T-cell (primary cell): Measurements from ENCODE around the gene CIDEC. TPM values are rescaled to one million over a fixed set of nuclear protein-coding genes. Genes with fewer than 3 reads are reported as not detected.
A peak's percentile ranks its signal among the peaks of the same experiment; 100 is the strongest.

Experiments used
- ATAC-seq, 4 experiments: fragments of 200-7000 bp in 3 of 4; fragments of 150-1000 bp in 1 of 4; cut with Tn5 transposase; replicated peaks in 1 of 4; 1 replicate in 3 of 4; 2 replicates in 1 of 4; pipeline ENCODE4 v1.10.0; 2021; ENCODE audit warnings: moderate library complexity in 3 of 4, mild to moderate bottlenecking in 2 of 4, moderate number of reproducible peaks in 1 of 4
- CTCF ChIA-PET, 2 donors: fragments of 300-600 bp; sonication (Branson Sonifier 250); formaldehyde crosslinking; loops; one replicate each; lab custom pipeline; 2022; ENCODE audit warnings: antibody characterized with exemption in 2 of 2; lab: Charles Lee
- POLR2A ChIA-PET, 2 donors: fragments of 300-600 bp; sonication (Branson Sonifier 250); formaldehyde crosslinking; loops; one replicate each; lab custom pipeline; 2022; ENCODE audit warnings: antibody characterized with exemption in 2 of 2; lab: Charles Lee
- DNase-seq, 35 experiments: peaks; one replicate each; pipeline versions ENCODE4 v3.0.0 to v3.0.0-alpha.2; 2013 to 2023
- H3K27ac ChIP-seq: one replicate; pipeline ENCODE4 v1.5.1; 2013; ENCODE audit warnings: low read length
- H3K27me3 ChIP-seq, 2 experiments: replicated peaks in 1 of 2; 1 replicate in 1 of 2; 2 replicates in 1 of 2; pipeline versions ENCODE4 v1.6.1 to v1.7.0; 2013; ENCODE audit warnings: low read length in 1 of 2, mixed read lengths in 1 of 2; ENCODE audit not compliant: control insufficient read depth in 2 of 2, insufficient read depth in 2 of 2; ENCODE audit errors: extremely low read depth in 1 of 2
- H3K36me3 ChIP-seq, 2 donors: 1 replicate in 1 of 2; 2 replicates in 1 of 2; pipeline versions ENCODE4 v1.6.1 to v1.7.0; 2013; ENCODE audit warnings: low read length in 1 of 2; ENCODE audit not compliant: control insufficient read depth in 2 of 2, insufficient read depth in 1 of 2; ENCODE audit errors: extremely low read depth in 1 of 2
- H3K4me1 ChIP-seq, 2 experiments: 1 replicate in 1 of 2; 2 replicates in 1 of 2; pipeline versions ENCODE4 v1.6.1 to v1.7.0; 2013; ENCODE audit warnings: low read length in 2 of 2, mixed read lengths in 1 of 2; ENCODE audit not compliant: insufficient read depth in 2 of 2, control insufficient read depth in 1 of 2; ENCODE audit errors: extremely low read depth in 1 of 2
- H3K4me3 ChIP-seq, 2 donors: 1 replicate in 1 of 2; 2 replicates in 1 of 2; pipeline versions ENCODE4 v1.5.1 to v1.7.0; 2013; ENCODE audit warnings: mild to moderate bottlenecking in 2 of 2, low read length in 1 of 2, moderate library complexity in 1 of 2; ENCODE audit not compliant: control insufficient read depth in 1 of 2; ENCODE audit errors: extremely low read depth in 1 of 2
- H3K9me3 ChIP-seq: 2 replicates; pipeline ENCODE4 v1.7.0; 2013
- H3K27ac Mint-ChIP-seq, 2 donors: one replicate each; pipeline ENCODE4 v1.8.0; 2020 to 2021; ENCODE audit warnings: mild to moderate bottlenecking in 2 of 2, mixed read lengths in 2 of 2
- H3K27me3 Mint-ChIP-seq, 2 donors: one replicate each; pipeline ENCODE4 v1.8.0; 2021 to 2022; ENCODE audit warnings: mixed read lengths in 2 of 2
- H3K36me3 Mint-ChIP-seq: one replicate; pipeline ENCODE4 v1.8.0; 2021; ENCODE audit warnings: mixed read lengths
- H3K4me1 Mint-ChIP-seq, 3 donors: one replicate each; pipeline ENCODE4 v1.8.0; 2020 to 2022; ENCODE audit warnings: mixed read lengths in 3 of 3, mild to moderate bottlenecking in 1 of 3
- H3K4me3 Mint-ChIP-seq, 3 donors: one replicate each; pipeline ENCODE4 v1.8.0; 2020 to 2022; ENCODE audit warnings: mild to moderate bottlenecking in 3 of 3, mixed read lengths in 3 of 3, moderate library complexity in 3 of 3
- H3K9me3 Mint-ChIP-seq, 3 donors: one replicate each; pipeline ENCODE4 v1.8.0; 2020 to 2022; ENCODE audit warnings: mixed read lengths in 3 of 3
- WGBS: methylation state at CpG from one replicate; pipeline ENCODE4 v1.1.5; 2013; ENCODE audit warnings: missing lambda C conversion rate; ENCODE audit not compliant: insufficient coverage; 5-methylcytosine and 5-hydroxymethylcytosine counted together
- total RNA-seq, 35 experiments: library from RNA in 6 of 35; stranded (reverse) in 6 of 35; fragments of 120-200 nt in 1 of 35; gene quantifications; one replicate each; pipeline versions ENCODE4 v1.2.1 to v1.2.4 and lab custom pipeline; 2013 to 2026

Gene CIDEC
- total RNA-seq, 5 donors from 2014 or later (not counting 1 experiment from before 2014, with no cell fraction given) = 0.66 TPM; not detected in 4

- H3K9me3 ChIP-seq = no peaks in the 10 kb centered on the region
- H3K27ac ChIP-seq = no peak overlapping the region
- peaks cover 3 to 32% of the 10 kb centered on the region in 2 experiments for H3K4me1 ChIP-seq
- ChIA-PET POLR2A (interaction anchor here in 1 of 2 donors (0.5 to 0.7 kb wide), 2 partner anchors 16 to 134 kb away, joined by 3 read pairs; no protein-coding TSS in a partner anchor), CTCF (interaction anchor here in 1 of 2 donors (0.6 kb wide), 1 partner anchor 142 kb away, joined by 3 read pairs; no protein-coding TSS in a partner anchor)
- ATAC-seq = no peak
- no peaks in the 10 kb centered on the region for H3K36me3 ChIP-seq
- peak overlapping the region in 1 of 2 donors; percentile 40 for H3K4me3 ChIP-seq
- 90% methylated on average over 2 of the region's 7 CpGs for WGBS
- Mint-ChIP-seq H3K27ac (no peak overlapping the region), H3K4me3 (peak overlapping the region; percentile 51 to 73 (median 65)), H3K4me1 (peaks cover 0 to 29% (median 19%) of the 10 kb centered on the region in 3 donors), H3K27me3 (no peaks in the 10 kb centered on the region), H3K9me3 (no peaks in the 10 kb centered on the region), H3K36me3 (no peaks in the 10 kb centered on the region)
- no peak for DNase-seq
- peaks cover 0 to 26% of the 10 kb centered on the region in 2 experiments for H3K27me3 ChIP-seq
These were observed 36.3 kb upstream of the CIDEC start for GRCh38 chr3:9916346-9916733.

GRCh38 chr3:9915254-9916141 lies 35.4 kb upstream of the CIDEC start:
- Histone ChIP-seq H3K27ac (no peak overlapping the region), H3K36me3 (no peaks in the 10 kb centered on the region), H3K4me3 (peak overlapping the region; percentile 51 to 83), H3K4me1 (peaks cover 3 to 32% of the 10 kb centered on the region in 2 experiments), H3K9me3 (no peaks in the 10 kb centered on the region), H3K27me3 (peaks cover 0 to 29% of the 10 kb centered on the region in 2 experiments)
- ATAC-seq = peak; percentile 41 to 62 (median 58)
- Mint-ChIP-seq H3K27me3 (no peaks in the 10 kb centered on the region), H3K27ac (no peak overlapping the region), H3K9me3 (no peaks in the 10 kb centered on the region), H3K36me3 (no peaks in the 10 kb centered on the region), H3K4me3 (peak overlapping the region; percentile 70 to 73 (median 71)), H3K4me1 (peaks cover 0 to 29% (median 19%) of the 10 kb centered on the region in 3 donors)
- 2% methylated on average over 86 of the region's 99 CpGs for WGBS
- peak in 11 of 35 experiments; percentile 7 to 47 (median 23) for DNase-seq
- POLR2A ChIA-PET = interaction anchor here (0.5 to 0.7 kb wide), 4 partner anchors 17 to 347 kb away, joined by 3 to 13 read pairs (median 3); no protein-coding TSS in a partner anchor
- CTCF ChIA-PET = interaction anchor here (0.6 to 0.7 kb wide), 2 partner anchors 16 to 141 kb away, joined by 3 read pairs; no protein-coding TSS in a partner anchor

GRCh38 chr3:9914559-9915253 lies 34.7 kb upstream of the CIDEC start:
- ATAC-seq = peak in 2 of 4 experiments; percentile 49 to 64
- H3K4me3 ChIP-seq = peak overlapping the region in 1 of 2 donors; percentile 44
- no peaks in the 10 kb centered on the region for H3K9me3 ChIP-seq
- H3K27ac ChIP-seq = no peak overlapping the region
- 18% methylated on average over 11 of the region's 15 CpGs for WGBS
- Mint-ChIP-seq H3K27ac (no peak overlapping the region), H3K4me1 (peaks cover 0 to 31% (median 19%) of the 10 kb centered on the region in 3 donors), H3K36me3 (no peaks in the 10 kb centered on the region), H3K9me3 (no peaks in the 10 kb centered on the region), H3K4me3 (peak overlapping the region; percentile 9 to 73 (median 41)), H3K27me3 (no peaks in the 10 kb centered on the region)
- CTCF ChIA-PET = no interaction called here
- peaks cover 0 to 29% of the 10 kb centered on the region in 2 experiments for H3K27me3 ChIP-seq
- no peaks in the 10 kb centered on the region for H3K36me3 ChIP-seq
- peaks cover 3 to 32% of the 10 kb centered on the region in 2 experiments for H3K4me1 ChIP-seq
- DNase-seq = no peak
- POLR2A ChIA-PET = no interaction called here

GRCh38 chr3:9914011-9914410 lies 34.0 kb upstream of the CIDEC start:
- H3K27ac Mint-ChIP-seq = no peak overlapping the region
- Histone ChIP-seq H3K9me3 (no peaks in the 10 kb centered on the region), H3K27ac (no peak overlapping the region), H3K4me1 (peaks cover 3 to 32% of the 10 kb centered on the region in 2 experiments), H3K27me3 (peaks cover 0 to 29% of the 10 kb centered on the region in 2 experiments), H3K36me3 (no peaks in the 10 kb centered on the region), H3K4me3 (no peak overlapping the region)
- ChIA-PET POLR2A (no interaction called here), CTCF (interaction anchor here in 1 of 2 donors (2.4 kb wide), 1 partner anchor 23 kb away, joined by 9 read pairs; the partner anchor contains the start of gene JAGN1)
- DNase-seq (no peak), ATAC-seq (no peak)
- H3K27me3 Mint-ChIP-seq = no peaks in the 10 kb centered on the region
- no peaks in the 10 kb centered on the region for H3K36me3 Mint-ChIP-seq
- peak overlapping the region in 1 of 3 donors; percentile 73 for H3K4me3 Mint-ChIP-seq
- peaks cover 0 to 37% (median 19%) of the 10 kb centered on the region in 3 donors for H3K4me1 Mint-ChIP-seq
- WGBS = 100% methylated on average over 1 of the region's 1 CpG
- H3K9me3 Mint-ChIP-seq = no peaks in the 10 kb centered on the region

- CTCF ChIA-PET = interaction anchor here in 1 of 2 donors (2.4 kb wide), 1 partner anchor 23 kb away, joined by 9 read pairs; the partner anchor contains the start of gene JAGN1
- Histone ChIP-seq H3K36me3 (no peaks in the 10 kb centered on the region), H3K4me3 (no peak overlapping the region), H3K27ac (no peak overlapping the region), H3K9me3 (no peaks in the 10 kb centered on the region), H3K27me3 (peaks cover 0 to 29% of the 10 kb centered on the region in 2 experiments), H3K4me1 (peaks cover 3 to 32% of the 10 kb centered on the region in 2 experiments)
- Mint-ChIP-seq H3K4me1 (peaks cover 0 to 37% (median 19%) of the 10 kb centered on the region in 3 donors), H3K27ac (no peak overlapping the region), H3K9me3 (no peaks in the 10 kb centered on the region), H3K27me3 (no peaks in the 10 kb centered on the region), H3K36me3 (no peaks in the 10 kb centered on the region), H3K4me3 (no peak overlapping the region)
- 100% methylated on average over 3 of the region's 5 CpGs for WGBS
- POLR2A ChIA-PET = no interaction called here
- DNase-seq (no peak), ATAC-seq (no peak)
These were observed 33.5 kb upstream of the CIDEC start for GRCh38 chr3:9913601-9914000.
